KBM-7 (cell line): ENCODE measurements around the gene PLPP7.

Experiments
- DNase-seq: peaks from one replicate; pipeline ENCODE4 v3.0.0-alpha.2; 2015
- in situ Hi-C: fragments of 300-500 bp; cut with MboI; formaldehyde crosslinking; loops from 2 replicates; pipeline ENCODE4 v1.14.3; 2020; ENCODE audit warnings: low sequenced_read_pairs, low pct_unique_long_range_greater_than_20kb, mixed read lengths

The PLPP7 gene

GRCh38 chr9:131298341-131298740 is 8.8 kb downstream of the PLPP7 start:
- in situ Hi-C loops: loop anchor here (25.0 kb wide), 1 partner anchor 89 kb away; the partner anchor contains the start of gene PRRC2B
- no peak for DNase-seq

GRCh38 chr9:131298816-131299215 is 9.3 kb downstream of the PLPP7 start:
- in situ Hi-C loops: loop anchor here (25.0 kb wide), 1 partner anchor 88 kb away; the partner anchor contains the start of gene PRRC2B
- no peak for DNase-seq

GRCh38 chr9:131299346-131299960 is 9.9 kb downstream of the PLPP7 start:
- no peak for DNase-seq
- in situ Hi-C loops: loop anchor here (25.0 kb wide), 1 partner anchor 88 kb away; the partner anchor contains the start of gene PRRC2B

DNA sequence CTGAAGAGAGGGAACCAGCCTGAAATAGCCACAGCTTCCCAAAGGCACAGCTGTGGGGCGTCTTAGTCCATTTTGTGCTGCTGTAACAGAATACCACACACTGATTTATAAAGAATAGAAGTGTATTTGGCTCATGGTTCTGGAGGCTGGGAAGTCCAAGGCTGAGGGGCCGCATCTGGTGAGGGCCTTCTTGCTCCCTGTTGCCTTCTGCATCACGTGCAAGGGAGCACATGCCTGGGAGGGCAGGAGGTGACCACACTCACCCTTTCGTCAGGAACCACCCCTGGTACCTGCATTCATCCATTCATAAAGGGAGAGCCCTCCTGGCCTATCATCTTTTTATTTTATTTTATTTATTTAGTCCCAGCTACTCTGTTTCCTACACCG is 10.4 kb downstream of the PLPP7 start:
- DNase-seq: no peak
- in situ Hi-C loops: loop anchor here (25.0 kb wide), 1 partner anchor 87 kb away; the partner anchor contains the start of gene PRRC2B

DNA sequence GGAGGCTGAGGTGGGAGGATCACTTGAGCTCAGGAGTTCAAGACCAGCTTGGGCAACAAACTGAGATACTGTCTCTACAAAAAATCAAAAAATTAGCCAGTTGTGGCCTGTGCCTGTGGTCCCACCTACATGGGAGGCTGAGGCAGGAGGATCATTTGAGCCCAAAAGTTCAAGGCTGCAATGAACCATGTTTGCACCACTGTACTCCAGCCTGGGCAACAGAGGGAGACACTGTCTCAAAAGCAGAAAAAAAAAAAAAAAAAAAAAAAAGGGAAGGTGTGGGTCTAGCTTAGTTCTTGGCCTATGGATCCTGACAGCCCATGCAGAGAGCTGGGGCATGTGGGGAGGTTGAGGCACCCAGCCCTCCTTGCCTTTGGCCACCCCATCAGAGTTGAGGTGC is 10.9 kb downstream of the PLPP7 start:
- in situ Hi-C loops: no loop called here
- no peak for DNase-seq

DNA sequence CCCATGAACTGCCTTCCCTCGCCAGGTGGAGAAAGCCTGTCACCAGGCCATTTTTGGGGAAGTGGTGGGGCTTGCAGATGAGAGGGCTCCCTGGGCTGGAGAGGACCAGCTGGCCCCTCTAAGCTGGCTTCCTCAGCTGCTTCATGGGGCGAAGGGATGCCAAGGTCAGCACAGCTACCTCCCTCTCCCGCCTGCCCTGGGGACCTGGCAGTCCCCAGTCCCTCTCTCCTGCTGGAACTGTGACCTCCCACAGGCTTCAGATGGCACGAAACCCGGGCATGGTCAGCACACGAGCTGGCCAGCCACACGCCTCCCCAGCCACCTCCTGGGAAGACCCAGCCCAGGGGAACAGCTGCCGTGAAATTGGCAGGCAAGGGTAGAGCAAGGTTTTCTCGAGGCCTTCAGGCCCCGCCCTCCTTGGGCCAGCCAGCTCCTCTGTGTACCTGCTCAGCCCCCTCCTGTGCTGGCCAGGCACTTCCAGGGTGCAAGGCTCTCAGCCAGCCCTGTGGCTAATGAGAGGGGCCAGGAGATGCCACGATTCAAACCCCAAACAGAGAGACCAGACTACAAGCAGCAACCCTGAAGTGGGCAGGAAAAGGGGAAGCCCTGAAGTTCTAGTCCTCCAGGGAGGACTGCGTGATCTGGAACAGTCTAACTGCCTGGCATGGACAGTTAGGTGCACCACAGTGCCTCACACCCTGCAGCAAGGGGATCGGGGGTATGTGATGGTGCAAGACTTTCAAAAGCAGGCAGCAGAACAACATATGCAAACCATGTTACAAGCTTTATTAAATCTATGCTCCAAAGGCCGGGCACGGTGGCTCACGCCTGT is 12.9 kb downstream of the PLPP7 start:
- no peak for DNase-seq
- in situ Hi-C loops: no loop called here

DNA sequence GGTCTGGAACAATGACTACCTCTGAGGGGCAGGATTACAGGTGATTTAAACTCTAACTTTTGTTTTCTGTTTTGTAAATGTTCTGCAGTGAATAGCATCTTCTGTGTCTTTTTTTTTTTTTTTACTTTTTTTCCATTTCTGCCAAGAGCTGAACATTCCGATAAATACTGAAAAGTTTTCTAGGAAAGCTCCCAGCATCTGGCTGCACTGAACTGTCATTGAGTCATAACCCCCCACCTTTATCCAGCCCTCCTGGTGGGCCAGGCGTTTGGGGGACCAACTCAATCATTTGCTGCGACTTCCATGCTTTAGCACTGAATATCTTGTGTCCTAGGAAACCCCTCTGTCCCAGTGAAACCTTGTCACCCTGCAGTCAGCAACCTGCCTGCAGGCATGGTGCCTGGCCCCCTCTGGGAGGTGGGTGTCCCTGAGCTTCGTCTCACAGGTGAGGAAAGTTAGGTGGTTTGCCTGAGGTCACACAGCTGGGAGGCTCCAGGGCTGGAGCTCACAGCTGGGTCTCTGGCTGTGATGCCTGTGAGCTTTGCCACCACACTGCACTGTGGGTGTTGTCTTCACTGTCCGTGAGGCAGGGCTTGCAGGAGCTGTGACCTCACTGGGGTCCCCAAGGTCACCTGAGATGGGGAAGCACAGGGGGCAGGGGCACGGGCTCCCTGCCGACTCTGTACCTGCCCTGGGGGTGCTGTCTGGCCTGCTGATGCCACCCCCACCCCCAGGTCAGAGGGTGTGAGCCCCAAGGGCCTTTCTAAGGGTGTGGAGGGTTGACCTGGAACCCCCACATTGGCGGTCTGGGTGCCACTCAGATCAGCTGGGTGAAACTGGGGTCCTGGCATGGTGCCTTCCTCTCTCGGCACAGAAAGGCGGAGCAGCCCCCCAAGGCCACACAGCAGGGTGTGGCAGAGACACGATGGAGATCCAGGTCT is 14.1 kb downstream of the PLPP7 start:
- no peak for DNase-seq
- in situ Hi-C loops: no loop called here

- in situ Hi-C loops: no loop called here
- DNase-seq: no peak
Observed at GRCh38 chr9:131304676-131305355, 15.3 kb downstream of the PLPP7 start.

DNA sequence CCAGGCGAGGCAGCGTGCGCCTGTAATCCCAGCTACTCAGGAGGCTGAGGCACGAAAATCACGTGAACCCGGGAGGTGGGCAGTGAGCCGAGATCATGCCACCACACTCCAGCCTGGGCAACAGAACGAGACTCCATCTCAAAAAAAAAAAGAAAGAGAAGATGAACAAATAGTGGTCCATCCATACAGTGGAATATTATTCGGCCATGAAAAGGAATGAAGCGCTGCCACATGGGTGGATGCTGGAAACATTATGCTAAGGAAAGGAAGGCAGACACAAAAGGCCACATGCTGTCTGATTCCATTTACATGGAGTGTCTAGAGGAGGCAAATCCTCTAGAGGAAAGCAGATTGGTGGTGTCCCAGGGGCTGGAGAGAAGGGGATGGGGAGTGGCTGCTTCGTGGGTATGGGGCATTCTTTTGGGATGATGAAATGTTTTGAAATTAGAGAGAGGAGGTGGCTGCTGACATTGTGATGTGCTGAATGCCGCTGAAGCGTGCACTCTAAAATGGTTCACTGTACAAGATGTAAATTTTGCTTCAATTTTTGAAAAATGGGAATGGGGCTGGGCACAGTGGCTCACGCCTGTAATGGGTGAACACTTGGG is 17.0 kb downstream of the PLPP7 start:
- no peak for DNase-seq
- in situ Hi-C loops: no loop called here

- DNase-seq: no peak
- in situ Hi-C loops: no loop called here
Observed at GRCh38 chr9:131307974-131308373, 18.5 kb downstream of the PLPP7 start.

GRCh38 chr9:131308452-131308851 is 18.9 kb downstream of the PLPP7 start:
- DNase-seq: no peak
- in situ Hi-C loops: no loop called here

- in situ Hi-C loops: no loop called here
- DNase-seq: no peak
Observed at GRCh38 chr9:131308906-131309529, 19.5 kb downstream of the PLPP7 start.

- DNase-seq: no peak
- in situ Hi-C loops: no loop called here
Observed at GRCh38 chr9:131309530-131310276, 20.2 kb downstream of the PLPP7 start.

GRCh38 chr9:131310833-131311554 is 21.5 kb downstream of the PLPP7 start:
- in situ Hi-C loops: no loop called here
- peak; percentile 18 for DNase-seq

GRCh38 chr9:131312246-131312645 is 22.7 kb downstream of the PLPP7 start:
- DNase-seq: no peak
- in situ Hi-C loops: no loop called here

- in situ Hi-C loops: no loop called here
- DNase-seq: no peak
Observed at GRCh38 chr9:131312822-131313770, 23.6 kb downstream of the PLPP7 start.
